CMK (cell line): Measurements from ENCODE around the gene SAA1.
"Not testable (repeated sequence)": the region's sequence is repeated elsewhere in the genome, so short reads cannot be mapped to it uniquely, and the experiment has no call there.

Source experiments
- DNase-seq: peaks from one replicate; pipeline ENCODE4 v3.0.0-alpha.2; 2010; ENCODE audit warnings: low read depth

SAA1 gene

DNA sequence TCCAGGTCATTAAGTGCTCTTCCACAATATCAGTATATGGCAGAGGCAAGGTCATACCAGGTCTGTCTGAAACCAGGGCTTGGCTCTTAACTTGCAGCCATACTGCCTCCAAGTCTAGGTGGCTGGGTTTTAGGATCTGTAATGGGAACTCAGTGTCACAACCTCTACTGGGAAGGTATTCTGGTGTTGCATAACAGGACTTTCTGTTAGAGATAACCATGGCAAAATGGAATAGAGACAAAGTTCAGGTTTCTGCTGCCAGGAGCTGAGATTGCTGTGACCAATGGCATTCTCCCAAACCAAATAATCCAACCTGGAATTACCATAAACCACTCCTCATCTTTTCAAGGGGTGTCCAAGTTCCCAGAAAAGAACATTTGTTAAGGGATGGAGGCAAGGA, 6.8 kb upstream of the SAA1 start:
- DNase-seq, result no peak

DNA sequence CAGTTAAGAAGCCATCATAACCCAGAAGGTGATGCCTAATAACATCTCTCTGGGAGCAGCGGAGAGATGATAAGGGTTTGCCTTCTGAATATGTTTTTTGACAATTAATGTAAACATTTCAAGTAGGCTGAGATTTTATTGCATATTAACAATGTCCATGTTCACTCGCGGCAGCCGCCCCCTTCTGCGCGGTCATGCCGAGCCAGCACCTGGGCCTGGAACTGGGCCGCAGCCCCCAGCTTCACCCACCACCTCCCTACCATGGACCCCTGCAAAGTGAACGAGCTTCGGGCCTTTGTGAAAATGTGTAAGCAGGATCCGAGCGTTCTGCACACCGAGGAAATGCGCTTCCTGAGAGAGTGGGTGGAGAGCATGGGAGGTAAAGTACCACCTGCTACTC, 4.3 kb upstream of the SAA1 start:
- no peak for DNase-seq

DNA sequence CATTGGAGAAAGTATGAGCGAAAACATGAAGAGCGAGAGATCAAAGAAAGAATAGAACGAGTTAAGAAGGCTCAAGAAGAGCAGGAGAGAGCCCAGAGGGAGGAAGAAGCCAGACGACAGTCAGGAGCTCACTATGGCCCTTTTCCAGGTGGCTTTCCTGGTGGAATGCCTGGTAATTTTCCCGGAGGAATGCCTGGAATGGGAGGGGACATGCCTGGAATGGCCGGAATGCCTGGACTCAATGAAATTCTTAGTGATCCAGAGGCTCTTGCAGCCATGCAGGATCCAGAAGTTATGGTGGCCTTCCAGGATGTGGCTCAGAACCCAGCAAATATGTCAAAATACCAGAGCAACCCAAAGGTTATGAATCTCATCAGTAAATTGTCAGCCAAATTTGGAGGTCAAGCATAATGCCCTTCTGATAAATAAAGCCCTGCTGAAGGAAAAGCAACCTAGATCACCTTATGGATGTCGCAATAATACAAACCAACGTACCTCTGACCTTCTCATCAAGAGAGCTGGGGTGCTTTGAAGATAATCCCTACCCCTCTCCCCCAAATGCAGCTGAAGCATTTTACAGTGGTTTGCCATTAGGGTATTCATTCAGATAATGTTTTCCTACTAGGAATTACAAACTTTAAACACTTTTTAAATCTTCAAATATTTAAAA, 3.2 kb upstream of the SAA1 start:
- not testable (repeated sequence) for DNase-seq

- DNase-seq, result no peak
Measured at GRCh38 chr11:18264035-18264434, 2.0 kb upstream of the SAA1 start.

DNA sequence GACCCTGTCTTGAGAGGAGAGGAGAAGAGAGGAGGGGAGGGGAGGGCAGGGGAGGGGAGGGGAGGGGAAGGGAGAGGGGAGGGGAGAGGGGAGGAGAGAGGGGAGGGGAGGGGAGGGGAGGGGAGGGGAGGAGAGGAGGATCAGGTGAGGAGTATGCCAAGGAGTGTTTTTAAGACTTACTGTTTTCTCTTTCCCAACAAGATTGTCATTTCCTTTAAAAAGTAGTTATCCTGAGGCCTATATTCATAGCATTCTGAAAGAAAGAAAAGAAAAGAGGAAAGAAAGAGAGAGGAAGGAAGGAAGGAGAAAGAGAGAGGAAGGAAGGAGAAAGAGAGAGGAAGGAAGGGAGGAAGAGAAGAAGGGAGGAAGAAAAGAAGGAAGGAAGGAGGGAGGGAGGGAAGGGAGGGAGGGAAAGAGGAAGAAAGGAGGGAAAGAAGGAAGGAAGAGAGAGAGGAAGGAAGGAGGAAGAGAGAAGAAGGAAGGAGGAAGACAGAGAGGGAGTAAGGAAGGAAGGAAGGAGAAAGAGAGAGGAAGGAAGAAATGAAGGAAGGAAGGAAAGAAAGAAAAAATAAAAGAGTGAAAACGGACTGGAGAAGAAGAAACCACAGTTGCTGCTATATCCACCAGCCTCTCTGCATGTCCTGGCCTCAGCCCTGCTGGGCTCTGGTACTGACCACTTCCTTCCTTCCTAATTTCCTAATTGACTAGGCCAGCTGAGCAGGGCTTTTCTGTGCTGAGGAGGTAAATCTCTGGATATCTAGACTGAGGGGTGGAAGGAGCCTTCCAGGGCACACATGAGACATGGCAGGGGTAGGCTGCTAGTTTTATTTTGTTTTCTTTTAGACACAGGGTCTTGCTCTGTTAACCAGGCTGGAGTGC, 1.1 kb upstream of the SAA1 start:
- DNase-seq, result no peak

DNA sequence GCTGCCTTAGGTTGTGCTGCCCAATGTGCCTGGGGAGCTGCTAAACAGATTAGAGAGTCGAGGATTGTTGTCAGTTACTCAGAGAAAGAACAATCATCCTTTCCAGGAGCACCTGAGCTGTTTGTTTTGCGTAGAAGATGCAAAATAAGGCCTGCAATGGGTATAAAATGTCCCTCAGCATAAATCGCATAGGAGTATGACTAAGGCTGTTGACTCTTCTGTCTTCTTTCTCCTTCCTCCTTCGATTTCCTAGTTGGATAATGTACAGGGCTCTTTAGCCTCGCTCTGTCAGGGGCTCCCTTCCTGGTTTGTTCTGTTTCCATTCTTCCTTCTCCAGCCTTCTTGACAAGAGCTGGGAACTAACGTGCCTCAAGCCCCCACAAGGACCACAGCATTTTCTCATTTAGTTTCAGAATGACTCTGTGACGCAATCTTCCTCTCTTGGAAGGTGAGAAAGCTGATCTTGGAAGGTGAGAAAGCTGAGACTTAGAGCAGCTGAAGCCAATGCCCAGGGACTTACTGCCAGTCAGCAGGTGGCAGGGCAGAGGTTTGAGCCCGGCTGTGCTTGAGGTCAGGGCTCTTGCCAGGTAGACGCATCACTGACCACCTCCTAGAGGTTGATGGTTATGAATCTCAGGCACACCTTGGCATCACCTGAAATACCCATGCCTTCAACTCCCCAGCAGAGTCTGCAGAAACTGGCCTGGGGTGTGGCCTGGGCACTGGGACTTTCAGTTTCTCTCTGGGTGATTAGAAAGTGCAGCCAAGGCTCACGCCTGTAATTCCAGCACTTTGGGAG, 1.5 kb downstream of the SAA1 start:
- DNase-seq, result not testable (repeated sequence)

DNA sequence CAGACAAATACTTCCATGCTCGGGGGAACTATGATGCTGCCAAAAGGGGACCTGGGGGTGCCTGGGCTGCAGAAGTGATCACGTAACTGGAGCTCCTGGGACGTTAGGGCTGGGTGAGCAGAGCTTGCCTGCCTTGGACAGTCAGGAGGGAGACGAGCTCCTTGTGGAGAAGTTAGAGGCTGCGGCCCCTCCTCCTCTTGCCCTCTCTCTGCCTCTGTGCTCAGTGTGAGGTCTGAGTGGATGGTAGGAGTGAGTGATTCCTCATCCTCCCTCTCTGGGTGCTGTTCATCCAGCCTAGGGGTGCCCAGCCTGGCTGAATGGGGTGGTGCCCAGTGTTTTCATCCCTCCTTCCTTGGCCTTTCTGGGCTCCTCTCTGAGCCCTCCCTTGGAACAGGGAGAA, 3.2 kb downstream of the SAA1 start:
- not testable (repeated sequence) for DNase-seq

DNA sequence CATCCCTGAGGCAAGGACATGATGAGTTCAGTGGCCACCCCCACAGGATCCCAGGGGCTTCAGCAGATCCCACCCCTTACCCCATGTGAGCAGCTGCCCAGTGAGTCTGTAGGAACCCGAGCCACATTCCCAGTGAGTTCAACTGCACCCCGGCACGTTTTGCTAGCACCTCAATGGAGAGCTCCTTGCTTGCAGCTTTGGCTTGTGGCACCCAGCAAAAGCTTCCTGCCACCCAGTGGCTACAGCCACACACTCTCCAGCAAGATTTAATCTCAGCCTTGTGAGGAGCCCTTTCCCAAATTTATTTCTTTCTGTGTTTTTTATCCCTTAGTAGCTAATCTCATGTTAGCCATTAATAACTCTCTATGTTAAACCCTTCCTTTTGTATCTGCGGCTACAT, 4.0 kb downstream of the SAA1 start:
- no peak for DNase-seq

DNA sequence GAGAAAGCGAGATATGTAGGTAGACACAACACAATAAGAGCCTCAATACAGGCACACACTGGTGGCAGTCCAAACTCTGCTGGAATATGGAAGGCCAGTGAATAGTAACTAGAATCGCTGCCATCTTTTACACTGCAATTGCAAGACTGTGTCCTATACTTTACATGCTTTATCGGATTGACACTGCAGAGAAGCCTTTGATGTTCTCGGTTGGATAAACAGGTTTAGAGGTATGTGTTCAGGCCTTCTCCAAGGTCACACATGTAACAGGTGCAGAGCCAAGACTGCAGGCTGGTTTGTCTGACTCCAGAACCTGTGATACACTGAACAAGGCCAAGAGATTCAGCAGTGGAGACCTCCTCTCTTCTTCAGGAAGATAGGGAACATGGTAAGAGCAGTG, 5.1 kb downstream of the SAA1 start:
- no peak for DNase-seq

GRCh38 chr11:18277565-18278271, 11.7 kb downstream of the SAA1 start:
- DNase-seq, result no peak

- no peak for DNase-seq
Measured at GRCh38 chr11:18280438-18281045, 14.5 kb downstream of the SAA1 start.

GRCh38 chr11:18282626-18283025, 16.6 kb downstream of the SAA1 start:
- DNase-seq, result no peak

DNA sequence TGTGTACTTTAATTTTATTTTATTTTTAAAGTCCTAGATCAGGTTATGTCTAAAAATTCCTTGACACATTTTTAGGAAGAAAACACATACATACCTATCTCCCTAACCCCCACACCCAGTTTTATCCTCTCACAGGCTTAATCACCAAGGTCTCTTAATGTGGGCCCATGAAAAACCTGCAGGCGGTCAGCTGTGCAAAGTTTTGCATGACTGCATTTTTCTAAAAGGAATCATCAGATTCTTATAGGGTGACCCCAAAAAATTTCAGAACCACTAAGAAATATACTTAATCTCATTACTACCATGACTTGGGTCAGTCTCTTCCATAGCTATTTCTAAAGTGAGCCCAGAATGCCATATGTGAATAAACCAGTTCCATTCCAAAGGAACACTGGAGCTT, 19.8 kb downstream of the SAA1 start:
- DNase-seq, result no peak

GRCh38 chr11:18288911-18289310, 22.8 kb downstream of the SAA1 start:
- no peak for DNase-seq

DNA sequence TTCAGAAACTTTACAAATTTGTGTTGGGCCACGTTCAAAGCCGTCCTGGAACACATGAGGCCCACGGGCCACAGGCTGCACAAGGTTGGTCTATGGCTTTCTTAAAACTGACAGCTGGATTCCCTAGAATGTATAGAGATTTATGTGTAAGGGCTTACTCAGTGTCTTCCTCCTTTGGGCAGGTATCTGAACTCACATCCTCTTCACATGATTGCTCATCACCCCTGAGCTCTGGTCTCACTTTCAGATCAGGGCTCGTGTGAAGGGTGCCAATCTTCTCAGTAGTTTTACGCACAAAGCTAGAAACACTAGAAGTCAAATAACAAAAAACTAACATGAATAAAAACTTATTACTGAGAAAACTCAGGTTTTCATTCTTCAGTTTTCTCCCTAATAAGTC, 28.8 kb downstream of the SAA1 start:
- no peak for DNase-seq

DNA sequence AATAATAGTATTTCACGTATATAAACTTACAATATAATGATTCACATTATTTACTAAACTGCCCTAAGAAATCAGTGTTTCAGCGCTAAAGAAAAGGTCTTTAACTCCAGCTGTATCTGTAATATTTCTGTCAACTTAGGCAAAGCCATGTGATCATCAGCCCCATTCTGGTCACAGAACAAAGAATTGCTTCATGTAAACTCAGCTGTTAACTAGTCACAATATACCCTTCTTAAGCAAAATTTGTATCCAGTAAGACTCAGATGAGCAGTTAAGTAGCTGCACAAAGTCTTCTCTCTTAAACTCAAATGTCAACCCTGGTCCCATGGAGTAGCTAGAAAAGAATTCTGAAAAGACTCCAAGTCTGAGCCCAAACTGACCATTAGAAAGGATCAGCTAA, 29.3 kb downstream of the SAA1 start:
- DNase-seq, result no peak

- no peak for DNase-seq
Measured at GRCh38 chr11:18299721-18300120, 33.7 kb downstream of the SAA1 start.

DNA sequence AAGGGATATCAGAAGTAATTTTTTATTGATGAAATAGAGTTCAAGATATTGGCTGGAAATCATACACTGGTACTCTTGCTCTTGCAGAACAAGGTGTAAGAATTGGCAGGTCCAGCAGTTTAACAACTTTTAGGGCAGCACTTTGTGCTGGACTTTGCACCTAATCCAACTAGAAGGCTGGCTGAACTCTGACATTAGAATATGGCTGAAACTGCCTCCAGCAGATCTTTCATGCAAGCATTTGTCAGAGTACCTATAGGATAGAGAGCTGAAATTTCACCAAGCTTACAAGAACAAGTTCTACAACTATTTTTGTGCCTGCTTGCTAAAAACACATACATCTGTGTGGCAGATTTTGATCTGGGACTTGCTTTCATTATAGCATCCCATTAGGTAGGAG, 38.7 kb downstream of the SAA1 start:
- DNase-seq, result no peak

DNA sequence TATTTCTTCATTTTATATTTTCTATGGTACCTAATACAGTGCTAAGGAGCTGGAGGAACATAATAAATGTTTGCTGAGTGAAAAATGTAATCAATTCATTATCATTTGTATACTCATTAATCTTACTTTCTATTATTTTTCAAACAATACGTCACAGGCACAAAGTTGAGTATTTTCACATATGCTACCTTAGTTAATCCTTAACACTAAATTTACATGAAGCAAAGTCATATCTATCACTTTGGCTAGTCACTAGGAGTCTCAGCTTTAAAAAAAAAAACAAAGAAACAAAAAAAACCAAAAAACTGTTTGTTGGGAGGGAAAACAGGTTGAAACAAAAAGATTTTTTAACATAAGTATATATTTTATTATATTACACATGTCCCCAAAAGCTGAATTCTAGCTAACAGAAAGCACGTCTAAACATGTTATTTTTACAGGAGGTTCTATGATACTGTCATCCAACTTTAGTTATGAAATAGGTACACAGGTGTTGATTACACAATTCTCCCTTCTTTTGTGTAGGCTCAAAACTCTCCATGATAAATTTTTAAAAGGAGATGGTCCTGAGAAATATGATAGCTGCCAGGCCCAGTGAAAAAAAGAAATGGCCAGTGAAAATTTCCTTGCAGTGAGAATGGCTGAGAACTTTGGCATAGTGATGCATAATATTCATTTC, 41.5 kb downstream of the SAA1 start:
- DNase-seq, result no peak

DNA sequence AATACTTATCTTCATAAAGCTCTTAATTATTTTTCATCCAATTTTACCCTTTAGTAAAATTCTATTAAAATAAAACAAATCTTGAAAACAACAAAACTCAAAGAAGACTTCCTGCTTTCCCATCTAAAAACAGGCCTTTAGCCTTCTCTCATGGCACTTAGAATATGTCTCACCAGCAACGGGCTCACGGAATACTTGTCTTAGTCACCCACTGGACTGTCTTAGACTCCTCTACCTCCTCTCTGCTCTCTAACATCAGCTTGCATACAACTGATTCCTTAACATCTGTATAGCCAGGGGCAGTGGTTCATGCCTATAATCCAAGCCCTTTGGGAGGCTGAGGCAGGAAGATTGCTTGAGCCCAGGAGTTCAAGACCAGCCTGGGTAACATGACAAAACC, 42.2 kb downstream of the SAA1 start:
- DNase-seq, result no peak

GRCh38 chr11:18309691-18310090, 43.6 kb downstream of the SAA1 start:
- DNase-seq, result no peak
